Neural progenitor cell (in vitro differentiated cells): ENCODE measurements around the gene TADA2B.

ENCODE experiments used
- EZH2 ChIP-seq: fragments of 200-600 bp; sonication (generic); IDR thresholded peaks from 2 replicates; pipeline ENCODE4 v1.6.1; 2017; ENCODE audit warnings: antibody characterized with exemption, mild to moderate bottlenecking, moderate library complexity
- EZH2phosphoT487 ChIP-seq: fragments of 200-600 bp; sonication (generic); IDR thresholded peaks from 2 replicates; pipeline ENCODE4 v1.6.1; 2017; ENCODE audit warnings: antibody characterized with exemption
- TF ChIP-seq, protein P1 (sequence below): fragments of 200-600 bp; sonication (generic); IDR thresholded peaks from 2 replicates; pipeline ENCODE4 v1.5.1; 2017; ENCODE audit warnings: antibody characterized with exemption, mild to moderate bottlenecking

DNA sequence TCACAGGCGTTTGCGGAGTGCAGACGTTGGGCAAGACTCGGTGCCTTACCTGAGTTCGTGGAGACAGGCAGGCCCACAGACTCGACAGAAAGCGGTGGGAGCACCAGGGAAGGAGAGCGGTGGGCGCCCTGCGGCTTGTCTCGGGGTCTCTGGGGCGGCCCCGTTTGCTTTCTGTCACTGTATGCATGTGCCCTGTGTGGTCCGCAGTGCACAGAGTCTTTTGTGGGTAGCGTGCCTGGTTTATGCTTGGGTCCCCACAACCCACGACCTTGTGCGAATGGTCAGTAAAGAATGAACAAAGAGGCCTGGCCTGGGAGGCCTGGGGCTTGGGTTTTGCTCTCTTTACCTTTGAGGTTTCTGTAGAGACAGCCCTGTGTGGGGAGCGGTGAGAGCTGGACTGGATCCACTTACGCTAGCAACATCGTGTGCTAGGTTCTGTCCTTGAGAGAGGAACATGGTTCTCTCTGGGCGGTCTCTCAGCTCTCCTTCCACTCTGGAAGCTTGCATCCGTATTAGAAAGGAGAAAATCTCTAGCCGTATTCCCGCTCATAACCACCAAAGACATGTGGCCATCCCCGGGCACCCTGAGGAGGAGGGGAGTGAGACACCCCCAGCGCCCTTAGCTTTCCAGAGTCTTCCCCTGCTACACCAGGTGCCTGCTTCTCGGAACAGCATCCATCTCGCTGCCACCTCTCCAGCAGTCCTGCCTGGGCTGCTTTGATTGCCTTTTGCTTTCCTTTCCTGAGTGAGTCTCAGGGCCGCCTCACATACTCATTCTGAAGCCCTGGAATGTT, 1.2 kb downstream of the TADA2B start:
- TF ChIP-seq, protein P1, sequence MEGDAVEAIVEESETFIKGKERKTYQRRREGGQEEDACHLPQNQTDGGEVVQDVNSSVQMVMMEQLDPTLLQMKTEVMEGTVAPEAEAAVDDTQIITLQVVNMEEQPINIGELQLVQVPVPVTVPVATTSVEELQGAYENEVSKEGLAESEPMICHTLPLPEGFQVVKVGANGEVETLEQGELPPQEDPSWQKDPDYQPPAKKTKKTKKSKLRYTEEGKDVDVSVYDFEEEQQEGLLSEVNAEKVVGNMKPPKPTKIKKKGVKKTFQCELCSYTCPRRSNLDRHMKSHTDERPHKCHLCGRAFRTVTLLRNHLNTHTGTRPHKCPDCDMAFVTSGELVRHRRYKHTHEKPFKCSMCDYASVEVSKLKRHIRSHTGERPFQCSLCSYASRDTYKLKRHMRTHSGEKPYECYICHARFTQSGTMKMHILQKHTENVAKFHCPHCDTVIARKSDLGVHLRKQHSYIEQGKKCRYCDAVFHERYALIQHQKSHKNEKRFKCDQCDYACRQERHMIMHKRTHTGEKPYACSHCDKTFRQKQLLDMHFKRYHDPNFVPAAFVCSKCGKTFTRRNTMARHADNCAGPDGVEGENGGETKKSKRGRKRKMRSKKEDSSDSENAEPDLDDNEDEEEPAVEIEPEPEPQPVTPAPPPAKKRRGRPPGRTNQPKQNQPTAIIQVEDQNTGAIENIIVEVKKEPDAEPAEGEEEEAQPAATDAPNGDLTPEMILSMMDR = no peak
- TF ChIP-seq EZH2 = no peak
- no peak for TF ChIP-seq EZH2phosphoT487
